ENCODE results near the gene NET1.

Gene NET1

DNA sequence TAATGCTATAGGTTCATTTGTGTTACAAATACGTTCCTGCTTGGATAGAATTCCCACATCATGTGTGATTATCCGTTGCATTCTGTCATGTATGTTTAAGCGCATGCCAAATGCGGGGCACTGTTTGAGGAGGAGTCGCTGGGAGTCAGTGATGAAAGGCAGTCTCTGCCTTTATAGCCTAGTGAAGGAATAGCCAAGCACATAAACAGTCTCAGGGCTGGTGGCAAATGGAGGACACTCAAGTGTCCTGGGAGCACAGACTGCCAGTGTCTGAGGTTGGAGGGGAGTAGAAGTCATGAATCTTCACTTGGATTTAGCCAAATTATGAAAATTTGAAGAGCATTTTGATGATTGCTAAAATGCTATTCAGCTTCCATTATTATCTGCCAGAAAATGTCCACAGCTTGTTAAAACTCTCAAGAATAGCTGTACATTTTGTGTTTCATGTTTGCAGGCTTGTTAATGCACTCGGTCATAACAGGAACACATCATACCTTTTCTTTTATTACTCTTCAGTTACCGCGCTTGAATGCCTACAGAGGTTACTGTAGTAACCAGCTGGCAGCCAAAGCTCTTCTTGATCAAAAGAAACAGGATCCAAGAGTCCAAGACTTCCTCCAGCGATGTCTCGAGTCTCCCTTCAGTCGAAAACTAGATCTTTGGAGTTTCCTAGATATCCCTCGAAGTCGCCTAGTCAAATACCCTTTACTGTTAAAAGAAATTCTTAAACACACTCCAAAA lies 41.6 kb downstream of the NET1 start:
- H3K9ac ChIP-seq (ENCODE audit: low read length): no peak overlapping the region
- H3K27me3 ChIP-seq (ENCODE audit: low read depth, low read length): no peaks in the 10 kb centered on the region
- H3K4me1 ChIP-seq (ENCODE audit: low read length): no peaks in the 10 kb centered on the region; the same call in 1 of the 2 replicates
- no peaks in the 10 kb centered on the region for H3K9me3 ChIP-seq (ENCODE audit: insufficient read depth, low read length)
- no peak overlapping the region for H2AFZ ChIP-seq (ENCODE audit: low read depth, low read length)
- H4K20me1 ChIP-seq (ENCODE audit: insufficient read depth, low read length): no peaks in the 10 kb centered on the region
- peaks cover 41% of the 10 kb centered on the region for H3K36me3 ChIP-seq (replicated peaks; ENCODE audit: low read depth, low read length)
- H3K4me3 ChIP-seq (ENCODE audit: low read length): no peak overlapping the region
- TF ChIP-seq EZH2phosphoT487 (IDR thresholded peaks at IDR 0.05; ENCODE audit: low read depth): no peak
- TF ChIP-seq, protein P1, sequence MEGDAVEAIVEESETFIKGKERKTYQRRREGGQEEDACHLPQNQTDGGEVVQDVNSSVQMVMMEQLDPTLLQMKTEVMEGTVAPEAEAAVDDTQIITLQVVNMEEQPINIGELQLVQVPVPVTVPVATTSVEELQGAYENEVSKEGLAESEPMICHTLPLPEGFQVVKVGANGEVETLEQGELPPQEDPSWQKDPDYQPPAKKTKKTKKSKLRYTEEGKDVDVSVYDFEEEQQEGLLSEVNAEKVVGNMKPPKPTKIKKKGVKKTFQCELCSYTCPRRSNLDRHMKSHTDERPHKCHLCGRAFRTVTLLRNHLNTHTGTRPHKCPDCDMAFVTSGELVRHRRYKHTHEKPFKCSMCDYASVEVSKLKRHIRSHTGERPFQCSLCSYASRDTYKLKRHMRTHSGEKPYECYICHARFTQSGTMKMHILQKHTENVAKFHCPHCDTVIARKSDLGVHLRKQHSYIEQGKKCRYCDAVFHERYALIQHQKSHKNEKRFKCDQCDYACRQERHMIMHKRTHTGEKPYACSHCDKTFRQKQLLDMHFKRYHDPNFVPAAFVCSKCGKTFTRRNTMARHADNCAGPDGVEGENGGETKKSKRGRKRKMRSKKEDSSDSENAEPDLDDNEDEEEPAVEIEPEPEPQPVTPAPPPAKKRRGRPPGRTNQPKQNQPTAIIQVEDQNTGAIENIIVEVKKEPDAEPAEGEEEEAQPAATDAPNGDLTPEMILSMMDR (IDR thresholded peaks at IDR 0.05; ENCODE audit: low read depth, low read length): no peak
- no peak overlapping the region for H3K4me2 ChIP-seq (ENCODE audit: low read length)
- peaks cover 7% of the 10 kb centered on the region for H3K79me2 ChIP-seq (ENCODE audit: low read length)
- no peak overlapping the region for H3K27ac ChIP-seq (ENCODE audit: low read length)

DNA sequence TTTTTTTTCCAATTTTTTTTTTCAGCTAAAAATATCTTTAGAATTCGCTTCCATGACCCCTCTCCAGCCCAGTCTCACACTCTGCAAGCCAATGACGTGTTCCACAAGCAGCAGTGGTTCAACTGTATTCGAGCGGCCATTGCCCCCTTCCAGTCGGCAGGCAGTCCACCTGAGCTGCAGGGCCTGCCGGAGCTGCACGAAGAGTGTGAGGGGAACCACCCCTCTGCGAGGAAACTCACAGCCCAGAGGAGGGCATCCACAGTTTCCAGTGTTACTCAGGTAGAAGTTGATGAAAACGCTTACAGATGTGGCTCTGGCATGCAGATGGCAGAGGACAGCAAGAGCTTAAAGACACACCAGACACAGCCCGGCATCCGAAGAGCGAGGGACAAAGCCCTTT lies 44.2 kb downstream of the NET1 start:
- H2AFZ ChIP-seq (ENCODE audit: low read depth, low read length): no peak overlapping the region
- no peak overlapping the region for H3K4me2 ChIP-seq (ENCODE audit: low read length)
- H3K36me3 ChIP-seq (replicated peaks; ENCODE audit: low read depth, low read length): peaks cover 45% of the 10 kb centered on the region
- no peaks in the 10 kb centered on the region for H3K27me3 ChIP-seq (ENCODE audit: low read depth, low read length)
- no peak for TF ChIP-seq EZH2phosphoT487 (IDR thresholded peaks at IDR 0.05; ENCODE audit: low read depth)
- TF ChIP-seq, protein P1 (IDR thresholded peaks at IDR 0.05; ENCODE audit: low read depth, low read length): no peak
- H3K4me3 ChIP-seq (ENCODE audit: low read length): no peak overlapping the region
- no peak overlapping the region for H3K9ac ChIP-seq (ENCODE audit: low read length)
- H3K79me2 ChIP-seq (ENCODE audit: low read length): no peaks in the 10 kb centered on the region
- H3K4me1 ChIP-seq (ENCODE audit: low read length): no peaks in the 10 kb centered on the region
- no peaks in the 10 kb centered on the region for H3K9me3 ChIP-seq (ENCODE audit: insufficient read depth, low read length)
- H4K20me1 ChIP-seq (ENCODE audit: insufficient read depth, low read length): no peaks in the 10 kb centered on the region
- no peak overlapping the region for H3K27ac ChIP-seq (ENCODE audit: low read length)

DNA sequence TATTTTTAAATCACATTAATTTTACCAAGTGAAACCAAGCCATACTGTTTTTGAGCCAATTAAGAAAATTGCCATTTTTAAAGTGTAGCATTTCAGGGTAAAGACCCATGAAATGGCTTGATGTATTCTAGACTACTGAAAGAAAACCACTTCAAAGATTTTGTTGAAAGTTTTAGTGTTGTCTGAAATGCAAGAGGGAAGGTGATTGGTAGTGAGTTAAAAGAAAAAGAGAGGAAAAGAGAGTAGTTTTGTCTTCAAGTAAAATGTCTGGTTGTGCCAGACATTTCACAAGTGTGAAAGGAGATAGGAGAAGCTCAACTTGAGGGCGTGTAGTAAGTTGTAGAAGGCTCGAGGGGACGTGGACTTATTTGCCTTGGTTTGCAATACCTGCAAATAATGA lies 45.4 kb downstream of the NET1 start:
- Histone ChIP-seq H4K20me1 (ENCODE audit: insufficient read depth, low read length) (no peaks in the 10 kb centered on the region), H3K36me3 (replicated peaks; ENCODE audit: low read depth, low read length) (peaks cover 39% of the 10 kb centered on the region), H3K4me2 (ENCODE audit: low read length) (no peak overlapping the region), H3K79me2 (ENCODE audit: low read length) (no peaks in the 10 kb centered on the region), H3K4me3 (ENCODE audit: low read length) (no peak overlapping the region), H3K27ac (ENCODE audit: low read length) (no peak overlapping the region), H3K4me1 (ENCODE audit: low read length) (no peaks in the 10 kb centered on the region), H2AFZ (ENCODE audit: low read depth, low read length) (no peak overlapping the region), H3K27me3 (ENCODE audit: low read depth, low read length) (no peaks in the 10 kb centered on the region), H3K9me3 (ENCODE audit: insufficient read depth, low read length) (no peaks in the 10 kb centered on the region), H3K9ac (ENCODE audit: low read length) (no peak overlapping the region)
- TF ChIP-seq EZH2phosphoT487 (IDR thresholded peaks at IDR 0.05; ENCODE audit: low read depth): no peak
- TF ChIP-seq, protein P1 (IDR thresholded peaks at IDR 0.05; ENCODE audit: low read depth, low read length): no peak

DNA sequence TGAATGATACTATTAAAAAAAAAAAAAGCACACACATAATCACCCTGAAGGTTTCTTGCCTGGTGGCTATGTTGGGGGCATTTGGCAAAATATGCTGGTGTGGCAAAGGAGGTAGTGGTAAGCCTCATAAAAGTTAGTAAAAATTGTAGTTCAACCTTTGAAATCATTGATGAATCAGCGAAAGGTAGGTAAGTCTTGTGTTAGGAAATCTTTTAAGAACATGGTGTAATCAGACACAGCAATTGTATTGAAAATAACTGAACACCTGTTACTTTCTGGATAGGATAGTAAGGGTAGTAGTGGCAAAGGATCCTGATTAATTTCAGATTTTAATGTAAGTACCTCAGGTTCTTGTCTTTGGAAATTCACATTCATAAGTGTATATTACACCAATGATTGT lies 46.1 kb downstream of the NET1 start:
- peaks cover 32% of the 10 kb centered on the region for H3K36me3 ChIP-seq (replicated peaks; ENCODE audit: low read depth, low read length)
- TF ChIP-seq EZH2phosphoT487 (IDR thresholded peaks at IDR 0.05; ENCODE audit: low read depth): no peak
- TF ChIP-seq, protein P1 (IDR thresholded peaks at IDR 0.05; ENCODE audit: low read depth, low read length): no peak
- no peak overlapping the region for H3K27ac ChIP-seq (ENCODE audit: low read length)
- H4K20me1 ChIP-seq (ENCODE audit: insufficient read depth, low read length): no peaks in the 10 kb centered on the region
- no peaks in the 10 kb centered on the region for H3K4me1 ChIP-seq (ENCODE audit: low read length)
- no peak overlapping the region for H3K9ac ChIP-seq (ENCODE audit: low read length)
- no peaks in the 10 kb centered on the region for H3K79me2 ChIP-seq (ENCODE audit: low read length)
- H3K4me3 ChIP-seq (ENCODE audit: low read length): no peak overlapping the region
- no peak overlapping the region for H2AFZ ChIP-seq (ENCODE audit: low read depth, low read length)
- H3K27me3 ChIP-seq (ENCODE audit: low read depth, low read length): no peaks in the 10 kb centered on the region
- H3K9me3 ChIP-seq (ENCODE audit: insufficient read depth, low read length): no peaks in the 10 kb centered on the region
- H3K4me2 ChIP-seq (ENCODE audit: low read length): no peak overlapping the region
